Body of pancreas (tissue), 4 donors: ENCODE measurements around the gene CNTNAP2. TPM values are rescaled to one million over a fixed set of nuclear protein-coding genes. Genes with fewer than 3 reads are reported as not detected.
"Not testable (repeated sequence)": the region's sequence is repeated elsewhere in the genome, so short reads cannot be mapped to it uniquely, and the experiment has no call there.

Experiments used
- ATAC-seq: fragments of 150-250 bp; one replicate; pipeline ENCODE4 v1.9.1; 2016
- DNase-seq, 4 donors: peaks; one replicate each; pipeline ENCODE4 v3.0.0-alpha.2; 2019
- H3K27ac ChIP-seq, 4 donors: fragments of 200-600 bp; sonication (generic); 1 replicate in 3 of 4; 2 replicates in 1 of 4; pipeline versions ENCODE4 v1.5.1 to v1.6.1; 2016 to 2019; ENCODE audit warnings: mild to moderate bottlenecking in 1 of 4, mixed read lengths in 1 of 4, moderate library complexity in 1 of 4
- H3K27me3 ChIP-seq, 2 donors: fragments of 200-600 bp; sonication (generic); one replicate each; pipeline ENCODE4 v1.6.0; 2016; ENCODE audit warnings: mild to moderate bottlenecking in 1 of 2
- H3K36me3 ChIP-seq, 2 donors: fragments of 200-600 bp; sonication (generic); replicated peaks in 1 of 2; 2 replicates each; pipeline ENCODE4 v1.5.1; 2016; ENCODE audit warnings: low read depth in 2 of 2; ENCODE audit not compliant: insufficient read depth in 1 of 2
- H3K4me1 ChIP-seq: fragments of 200-600 bp; sonication (generic); one replicate; pipeline ENCODE4 v1.6.0; 2016
- H3K4me3 ChIP-seq, 2 donors: fragments of 200-600 bp; sonication (generic); 1 replicate in 1 of 2; 2 replicates in 1 of 2; pipeline ENCODE4 v1.5.1; 2016 to 2019
- H3K9me3 ChIP-seq, 3 donors: fragments of 200-600 bp; sonication (generic); 1 replicate in 2 of 3; 2 replicates in 1 of 3; pipeline ENCODE4 v1.5.1; 2016
- CTCF ChIP-seq, 7 experiments: fragments of 450-650 bp in 4 of 7; fragments of 200-600 bp in 3 of 7; sonication (generic) in 3 of 7; IDR thresholded peaks; one replicate each; pipeline ENCODE4 v1.5.1; 2016 to 2019; ENCODE audit warnings: antibody characterized with exemption in 7 of 7
- POLR2A ChIP-seq, 3 donors: fragments of 450-650 bp; IDR thresholded peaks; one replicate each; pipeline ENCODE4 v1.6.1; 2016; ENCODE audit warnings: antibody characterized with exemption in 3 of 3, mild to moderate bottlenecking in 2 of 3
- WGBS, 2 donors: methylation state at CpG; one replicate each; pipeline ENCODE4 v1.1.5; 2017; 5-methylcytosine and 5-hydroxymethylcytosine counted together
- intact Hi-C: fragments of 100-400 bp; cut with DNase I; formaldehyde crosslinking; loops from one replicate; pipeline ENCODE4 v1.15.1; 2023
- total RNA-seq, 2 donors: library from RNA; depleted of rRNA; stranded (reverse); fragments of >200 nt; gene quantifications; one replicate each; pipeline ENCODE4 v1.1.0, GENCODE V29; 2016

CNTNAP2 gene
- total RNA-seq, 2 donors from 2014 or later = 1.0 TPM; not detected in 1

DNA sequence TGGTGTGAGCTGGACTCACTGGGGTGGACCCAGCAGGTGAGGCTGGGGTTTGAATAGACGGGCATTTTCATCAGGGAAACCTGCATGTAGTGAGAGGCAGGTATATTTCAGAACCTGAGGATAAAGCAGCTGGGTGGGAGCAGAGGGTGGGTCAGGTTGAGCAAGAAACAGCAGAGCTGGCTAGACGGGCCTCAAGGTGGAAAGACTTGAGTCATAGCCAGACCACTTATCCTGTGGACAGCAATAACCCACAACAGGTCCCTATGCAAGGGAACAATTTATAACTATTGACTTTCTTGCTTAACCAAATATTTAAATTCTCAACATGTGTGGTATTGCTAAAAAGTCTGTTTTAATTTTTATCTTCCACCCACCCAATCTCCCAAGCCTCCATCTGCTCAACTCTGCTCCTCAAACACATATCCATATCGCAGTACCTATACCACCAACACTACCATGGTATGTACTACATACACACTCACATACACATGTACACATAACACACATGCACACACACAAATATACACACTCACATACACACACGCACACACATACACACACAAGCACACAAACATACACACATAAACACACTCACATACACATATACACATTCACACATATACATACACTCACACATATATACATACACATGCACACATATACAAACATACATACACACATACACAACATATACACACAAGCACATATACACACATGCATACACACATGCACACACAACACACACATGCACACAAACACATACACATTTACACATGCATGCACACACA lies 2345.0 kb downstream of the CNTNAP2 start:
- Histone ChIP-seq H3K27me3 (no peaks in the 10 kb centered on the region), H3K36me3 (no peaks in the 10 kb centered on the region), H3K9me3 (no peaks in the 10 kb centered on the region), H3K27ac (no peak overlapping the region), H3K4me1 (no peaks in the 10 kb centered on the region), H3K4me3 (no peak overlapping the region)
- WGBS, 2 donors = 68 to 72% methylated on average over 4 of the region's 4 CpGs
- DNase-seq (no peak), ATAC-seq (no peak)
- intact Hi-C loops = no loop called here
- TF ChIP-seq POLR2A (IDR thresholded peaks at IDR 0.05) = no peak

GRCh38 chr7:148462774-148463173 lies 2346.2 kb downstream of the CNTNAP2 start:
- H3K27me3 ChIP-seq, intact Hi-C loops, H3K4me1 ChIP-seq, ATAC-seq, H3K27ac ChIP-seq, H3K4me3 ChIP-seq, DNase-seq, H3K9me3 ChIP-seq, H3K36me3 ChIP-seq: not testable (repeated sequence)
- WGBS, 2 donors = 75 to 84% methylated on average over 9 of the region's 9 CpGs

- Histone ChIP-seq H3K4me1 (no peaks in the 10 kb centered on the region), H3K36me3 (no peaks in the 10 kb centered on the region), H3K9me3 (no peaks in the 10 kb centered on the region), H3K27me3 (no peaks in the 10 kb centered on the region), H3K27ac (no peak overlapping the region), H3K4me3 (no peak overlapping the region)
- TF ChIP-seq POLR2A (IDR thresholded peaks at IDR 0.05) (no peak), CTCF (IDR thresholded peaks at IDR 0.05) (no peak)
- 86 to 89% methylated on average over 4 of the region's 4 CpGs for WGBS, 2 donors
- intact Hi-C loops = no loop called here
- DNase-seq = no peak
- no peak for ATAC-seq
Observed at GRCh38 chr7:148463210-148463609, 2346.6 kb downstream of the CNTNAP2 start.

DNA sequence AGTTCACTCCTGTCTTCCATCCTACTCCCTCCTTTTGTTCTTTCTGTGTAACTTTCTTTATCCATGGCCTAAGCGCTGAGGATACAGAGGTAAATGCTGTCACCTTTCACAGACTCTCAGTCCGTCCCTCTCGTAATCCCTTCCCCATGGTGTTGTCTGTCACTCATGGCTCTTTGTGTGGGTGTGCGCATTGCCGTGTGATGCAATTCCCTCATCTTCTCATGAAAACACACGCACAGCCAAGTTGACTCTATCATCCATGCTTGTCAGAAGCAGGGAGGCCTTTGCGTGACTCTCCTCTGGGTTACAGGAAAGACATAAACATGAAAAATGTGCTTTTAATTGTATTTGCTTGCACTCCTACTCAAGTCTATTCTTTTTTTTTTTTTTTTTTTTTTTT lies 2348.3 kb downstream of the CNTNAP2 start:
- Histone ChIP-seq H3K27me3 (no peaks in the 10 kb centered on the region), H3K9me3 (no peaks in the 10 kb centered on the region), H3K27ac (no peak overlapping the region), H3K36me3 (no peaks in the 10 kb centered on the region), H3K4me1 (no peaks in the 10 kb centered on the region), H3K4me3 (no peak overlapping the region)
- intact Hi-C loops = no loop called here
- WGBS, 2 donors = 82 to 84% methylated on average over 7 of the region's 7 CpGs
- ATAC-seq = no peak
- no peak for DNase-seq
- TF ChIP-seq POLR2A (IDR thresholded peaks at IDR 0.05) = no peak
- no peak for TF ChIP-seq CTCF (IDR thresholded peaks at IDR 0.05)

DNA sequence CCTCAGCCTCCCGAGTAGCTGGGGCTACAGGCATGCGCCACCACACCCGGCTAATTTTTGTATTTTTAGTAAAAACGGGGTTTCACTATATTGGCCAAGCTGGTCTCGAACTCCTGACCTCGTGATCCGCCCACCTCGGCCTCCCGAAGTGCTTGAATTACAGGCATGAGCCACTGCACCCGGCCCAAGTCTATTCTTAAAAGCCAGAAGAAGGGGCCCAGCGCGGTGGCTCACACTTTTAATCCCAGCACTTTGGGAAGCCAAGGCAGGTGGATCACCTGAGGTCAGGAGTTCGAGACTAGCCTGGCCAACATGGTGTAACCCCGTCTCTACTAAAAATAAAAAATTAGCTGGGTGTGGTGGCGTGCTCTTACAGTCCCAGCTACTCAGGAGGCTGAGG lies 2348.8 kb downstream of the CNTNAP2 start:
- not testable (repeated sequence) for DNase-seq, H3K27ac ChIP-seq

GRCh38 chr7:148466120-148466519 lies 2349.5 kb downstream of the CNTNAP2 start:
- Histone ChIP-seq H3K4me1 (no peaks in the 10 kb centered on the region), H3K4me3 (no peak overlapping the region), H3K36me3 (no peaks in the 10 kb centered on the region), H3K27ac (no peak overlapping the region), H3K9me3 (no peaks in the 10 kb centered on the region), H3K27me3 (no peaks in the 10 kb centered on the region)
- WGBS, 2 donors = 81 to 86% methylated on average over 3 of the region's 3 CpGs
- no peak for DNase-seq
- intact Hi-C loops = no loop called here
- no peak for TF ChIP-seq CTCF (IDR thresholded peaks at IDR 0.05)
- no peak for TF ChIP-seq POLR2A (IDR thresholded peaks at IDR 0.05)
- no peak for ATAC-seq

More for the DNA sequence above, 2348.8 kb downstream of the CNTNAP2 start:
- ATAC-seq, intact Hi-C loops, H3K27me3 ChIP-seq, H3K4me1 ChIP-seq, H3K9me3 ChIP-seq, H3K36me3 ChIP-seq, H3K4me3 ChIP-seq: not testable (repeated sequence)
- 84 to 88% methylated on average over 15 of the region's 15 CpGs for WGBS, 2 donors
